Fibroblast of lung (primary cell): Measurements from ENCODE around the gene SSTR5. TPM values are rescaled to one million over a fixed set of nuclear protein-coding genes. Genes with fewer than 3 reads are reported as not detected.
A peak's percentile ranks its signal among the peaks of the same experiment; 100 is the strongest.

Experiments used
- DNase-seq, 2 donors: peaks; one replicate each; pipeline versions ENCODE4 v3.0.0 to v3.0.0-alpha.2; 2010; ENCODE audit warnings: low read depth in 2 of 2
- H2AFZ ChIP-seq: 2 replicates; pipeline ENCODE4 v1.5.1; 2012; ENCODE audit warnings: low read length, control low read depth, inconsistent platforms
- H3K27ac ChIP-seq: 2 replicates; pipeline ENCODE4 v1.5.1; 2011; ENCODE audit warnings: low read length, control low read depth; ENCODE audit not compliant: insufficient read depth
- H3K27me3 ChIP-seq: 2 replicates; pipeline ENCODE4 v1.5.1; 2011; ENCODE audit warnings: mild to moderate bottlenecking, low read length; ENCODE audit not compliant: control insufficient read depth, insufficient read depth
- H3K36me3 ChIP-seq: 2 replicates; pipeline ENCODE4 v1.5.1; 2011; ENCODE audit warnings: low read length; ENCODE audit not compliant: control insufficient read depth, insufficient read depth
- H3K4me1 ChIP-seq: 2 replicates; pipeline ENCODE4 v1.5.1; 2011; ENCODE audit warnings: low read length; ENCODE audit not compliant: control insufficient read depth, insufficient read depth; ENCODE audit errors: extremely low read depth
- H3K4me2 ChIP-seq: 2 replicates; pipeline ENCODE4 v1.5.1; 2011; ENCODE audit warnings: low read length, control low read depth; ENCODE audit not compliant: insufficient read depth; ENCODE audit errors: extremely low read depth
- H3K4me3 ChIP-seq, 4 experiments: fragments of 200-600 bp in 1 of 4; sonication (generic) in 1 of 4; replicated peaks in 1 of 4; 2 replicates each; pipeline ENCODE4 v1.5.1; 2011 to 2016; ENCODE audit warnings: low read length in 4 of 4, low read depth in 3 of 4, mild to moderate bottlenecking in 3 of 4, control low read depth in 2 of 4, inconsistent platforms in 1 of 4, mixed read lengths in 1 of 4; ENCODE audit not compliant: insufficient read depth in 1 of 4; ENCODE audit errors: control extremely low read depth in 1 of 4
- H3K79me2 ChIP-seq: 2 replicates; pipeline ENCODE4 v1.5.1; 2012; ENCODE audit warnings: mild to moderate bottlenecking, low read length, inconsistent platforms; ENCODE audit not compliant: control insufficient read depth, insufficient read depth
- H3K9ac ChIP-seq: 2 replicates; pipeline ENCODE4 v1.5.1; 2011; ENCODE audit warnings: mild to moderate bottlenecking, low read length, control low read depth; ENCODE audit not compliant: insufficient read depth
- H3K9me3 ChIP-seq: 2 replicates; pipeline ENCODE4 v1.5.1; 2012; ENCODE audit warnings: low read depth, low read length; ENCODE audit not compliant: control insufficient read depth, insufficient read depth
- H4K20me1 ChIP-seq: 2 replicates; pipeline ENCODE4 v1.5.1; 2011; ENCODE audit warnings: low read length; ENCODE audit not compliant: control insufficient read depth, insufficient read depth; ENCODE audit errors: extremely low read depth
- EZH2 ChIP-seq: IDR thresholded peaks from 2 replicates; pipeline ENCODE4 v1.5.1; 2012; ENCODE audit warnings: low read length, control low read depth, mild to moderate bottlenecking; ENCODE audit errors: missing control alignments
- polyA plus RNA-seq, 2 donors: library from polyadenylated mRNA; depleted of rRNA in 1 of 2; stranded (reverse) in 1 of 2; unstranded in 1 of 2; fragments of >200 nt; gene quantifications; 2 replicates each; pipeline ENCODE4 v1.2.1, GENCODE V29; 2011 to 2012; ENCODE audit warnings: missing spikeins in 1 of 2
- total RNA-seq: library from RNA; depleted of rRNA; stranded (reverse); fragments of >200 nt; gene quantifications from 2 replicates; pipeline ENCODE4 v1.2.1, GENCODE V29; 2014
- TF ChIP-seq, protein P1 (sequence below), 2 donors: IDR thresholded peaks in 1 of 2; conservative IDR thresholded peaks in 1 of 2; 1 replicate in 1 of 2; 2 replicates in 1 of 2; pipeline ENCODE4 v1.5.1; 2011 to 2012; ENCODE audit warnings: low read length in 2 of 2, control low read depth in 1 of 2, inconsistent platforms in 1 of 2, low read depth in 1 of 2, mild to moderate bottlenecking in 1 of 2

The SSTR5 gene
- total and polyA plus RNA-seq, 2 donors (not counting 1 experiment from before 2014, with no cell fraction given), result not detected

- H2AFZ ChIP-seq, result no peak overlapping the region
- H3K27me3 ChIP-seq, result no peaks in the 10 kb centered on the region
- no peak overlapping the region for H3K4me3 ChIP-seq
- H4K20me1 ChIP-seq, result no peaks in the 10 kb centered on the region
- no peaks in the 10 kb centered on the region for H3K79me2 ChIP-seq
- H3K27ac ChIP-seq, result no peak overlapping the region
- no peak overlapping the region for H3K9ac ChIP-seq
- TF ChIP-seq, protein P1, sequence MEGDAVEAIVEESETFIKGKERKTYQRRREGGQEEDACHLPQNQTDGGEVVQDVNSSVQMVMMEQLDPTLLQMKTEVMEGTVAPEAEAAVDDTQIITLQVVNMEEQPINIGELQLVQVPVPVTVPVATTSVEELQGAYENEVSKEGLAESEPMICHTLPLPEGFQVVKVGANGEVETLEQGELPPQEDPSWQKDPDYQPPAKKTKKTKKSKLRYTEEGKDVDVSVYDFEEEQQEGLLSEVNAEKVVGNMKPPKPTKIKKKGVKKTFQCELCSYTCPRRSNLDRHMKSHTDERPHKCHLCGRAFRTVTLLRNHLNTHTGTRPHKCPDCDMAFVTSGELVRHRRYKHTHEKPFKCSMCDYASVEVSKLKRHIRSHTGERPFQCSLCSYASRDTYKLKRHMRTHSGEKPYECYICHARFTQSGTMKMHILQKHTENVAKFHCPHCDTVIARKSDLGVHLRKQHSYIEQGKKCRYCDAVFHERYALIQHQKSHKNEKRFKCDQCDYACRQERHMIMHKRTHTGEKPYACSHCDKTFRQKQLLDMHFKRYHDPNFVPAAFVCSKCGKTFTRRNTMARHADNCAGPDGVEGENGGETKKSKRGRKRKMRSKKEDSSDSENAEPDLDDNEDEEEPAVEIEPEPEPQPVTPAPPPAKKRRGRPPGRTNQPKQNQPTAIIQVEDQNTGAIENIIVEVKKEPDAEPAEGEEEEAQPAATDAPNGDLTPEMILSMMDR (conservative IDR thresholded peaks at IDR 0.05 in 1 of 2, IDR thresholded peaks at IDR 0.05 in 1 of 2; ENCODE audit: low read depth in 1 of 2, low read length in 2 of 2), result no peak
- no peak for TF ChIP-seq EZH2
- no peaks in the 10 kb centered on the region for H3K9me3 ChIP-seq
- no peaks in the 10 kb centered on the region for H3K36me3 ChIP-seq
- no peaks in the 10 kb centered on the region for H3K4me1 ChIP-seq
- no peak for DNase-seq
- H3K4me2 ChIP-seq, result no peak overlapping the region
Measured at GRCh38 chr16:1102333-1102700, 29.8 kb downstream of the SSTR5 start.

DNA sequence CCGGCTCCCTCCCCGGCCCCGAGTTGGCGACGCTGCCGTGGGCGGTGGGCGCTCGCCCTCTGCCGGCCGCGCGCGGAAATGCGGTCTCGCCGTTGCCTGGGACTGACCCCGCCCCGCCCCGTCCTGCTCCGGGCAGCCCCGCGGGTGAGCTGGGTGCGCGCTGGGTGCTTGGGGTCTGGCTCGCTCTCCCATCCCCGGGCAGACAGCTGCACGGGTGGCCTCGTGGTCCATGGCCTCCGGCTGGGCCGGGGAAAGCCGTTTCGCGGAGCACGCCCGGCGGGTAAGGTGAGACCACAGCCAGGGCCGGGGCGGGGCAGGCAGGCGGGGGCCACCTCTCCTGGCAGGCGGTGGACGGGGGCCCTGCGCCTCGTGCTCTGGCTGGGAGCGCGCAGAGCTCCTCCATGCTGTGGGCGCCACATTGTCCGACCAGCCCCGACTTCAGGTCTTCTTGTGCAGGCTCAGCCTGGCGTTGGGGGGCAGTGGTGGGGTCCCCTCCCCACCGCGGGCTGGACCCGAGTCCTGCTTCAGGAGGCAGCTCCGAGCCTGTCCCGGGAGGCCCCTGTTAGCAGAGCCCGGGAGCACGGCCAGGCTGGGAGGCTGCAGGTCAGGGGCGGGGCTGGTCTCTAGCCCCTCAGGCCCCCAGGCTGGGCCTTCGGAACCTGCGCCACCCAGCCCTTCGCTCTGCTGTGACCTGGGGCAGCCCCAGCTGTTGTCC lies 30.5 kb downstream of the SSTR5 start:
- H4K20me1 ChIP-seq, result no peaks in the 10 kb centered on the region
- no peaks in the 10 kb centered on the region for H3K79me2 ChIP-seq
- H3K27me3 ChIP-seq, result no peaks in the 10 kb centered on the region
- DNase-seq, result no peak
- no peaks in the 10 kb centered on the region for H3K36me3 ChIP-seq
- no peak overlapping the region for H3K27ac ChIP-seq
- H3K4me1 ChIP-seq, result no peaks in the 10 kb centered on the region
- no peaks in the 10 kb centered on the region for H3K9me3 ChIP-seq
- TF ChIP-seq, protein P1 (conservative IDR thresholded peaks at IDR 0.05 in 1 of 2, IDR thresholded peaks at IDR 0.05 in 1 of 2; ENCODE audit: low read depth in 1 of 2, low read length in 2 of 2), result peak; percentile 19 to 45
- no peak for TF ChIP-seq EZH2
- H2AFZ ChIP-seq, result no peak overlapping the region
- H3K4me2 ChIP-seq, result no peak overlapping the region
- H3K9ac ChIP-seq, result no peak overlapping the region
- no peak overlapping the region for H3K4me3 ChIP-seq

DNA sequence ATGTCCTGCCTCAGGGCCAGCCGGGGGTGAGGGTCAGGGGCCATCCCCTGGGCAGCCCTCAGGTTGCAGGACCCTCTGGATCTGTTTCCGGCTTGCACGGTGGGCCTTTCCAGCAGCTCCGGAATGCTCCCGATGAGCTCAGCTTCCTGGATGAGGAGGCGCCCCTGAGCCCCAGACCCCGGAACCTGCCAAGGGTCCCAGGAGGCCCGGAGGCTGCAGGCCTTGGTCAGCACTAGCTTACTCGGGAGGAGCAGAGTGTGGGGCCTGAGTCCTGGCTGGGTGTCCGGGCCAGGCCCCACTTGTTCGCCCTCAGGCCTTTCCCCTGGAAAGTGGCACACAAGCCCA lies 31.1 kb downstream of the SSTR5 start:
- Histone ChIP-seq H3K36me3 (no peaks in the 10 kb centered on the region), H3K27me3 (no peaks in the 10 kb centered on the region), H3K79me2 (no peaks in the 10 kb centered on the region), H3K9me3 (no peaks in the 10 kb centered on the region), H2AFZ (no peak overlapping the region), H3K4me2 (no peak overlapping the region), H3K9ac (no peak overlapping the region), H3K4me3 (no peak overlapping the region), H4K20me1 (no peaks in the 10 kb centered on the region), H3K27ac (no peak overlapping the region), H3K4me1 (no peaks in the 10 kb centered on the region)
- TF ChIP-seq, protein P1 (conservative IDR thresholded peaks at IDR 0.05 in 1 of 2, IDR thresholded peaks at IDR 0.05 in 1 of 2; ENCODE audit: low read depth in 1 of 2, low read length in 2 of 2), result no peak
- no peak for TF ChIP-seq EZH2
- no peak for DNase-seq
